IPS-NIHi11 (cell line): ENCODE results near the gene GDPGP1.
"Not testable (repeated sequence)": the region's sequence is repeated elsewhere in the genome, so short reads cannot be mapped to it uniquely, and the experiment has no call there.

Experiments
- DNase-seq: peaks from one replicate; pipeline ENCODE4 v3.0.0; 2012; ENCODE audit warnings: mixed read lengths, low spot score

The GDPGP1 gene

GRCh38 chr15:90225504-90226234 lies 8.3 kb upstream of the GDPGP1 start:
- DNase-seq: no peak

DNA sequence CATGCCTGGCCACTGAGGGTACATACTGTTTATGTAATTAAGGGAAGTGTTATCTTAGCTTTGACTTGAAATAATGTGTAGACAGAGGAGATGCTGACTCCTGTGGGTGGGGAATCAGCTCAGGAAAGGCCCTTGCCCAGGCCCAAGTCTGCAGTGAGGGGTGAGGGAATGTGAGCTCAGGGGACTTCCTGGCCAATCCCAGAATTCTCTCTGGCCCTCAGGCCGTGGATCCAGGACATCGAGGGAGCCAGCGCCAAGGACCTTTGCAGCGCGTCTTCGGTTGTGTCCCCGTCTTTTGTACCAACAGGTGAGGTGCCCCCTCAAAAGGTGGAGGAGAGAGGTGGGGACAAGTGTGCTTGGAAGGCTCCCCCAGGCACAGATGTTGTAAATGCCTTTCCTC lies 6.7 kb upstream of the GDPGP1 start:
- DNase-seq: no peak

- DNase-seq: no peak
Measured at GRCh38 chr15:90227816-90228772, 5.9 kb upstream of the GDPGP1 start.

DNA sequence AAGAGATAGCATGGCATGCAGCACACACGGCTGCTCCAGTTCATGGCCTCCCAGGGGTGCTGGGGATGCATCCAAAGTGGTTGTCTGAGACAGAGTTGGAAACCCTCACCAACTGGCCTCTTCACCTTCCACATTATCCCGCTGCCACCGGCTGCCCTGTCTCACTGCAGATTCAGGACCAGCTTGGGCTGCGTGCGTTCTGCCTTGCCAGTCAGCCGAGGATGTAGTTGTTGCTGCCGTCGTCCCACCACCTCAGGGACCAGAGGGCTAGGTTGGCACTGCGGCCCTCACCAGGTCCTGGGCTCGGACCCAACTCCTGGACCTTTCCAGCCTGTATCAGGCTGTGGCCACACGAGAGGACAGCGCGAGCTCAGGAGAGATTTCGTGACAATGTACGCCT lies 5.0 kb upstream of the GDPGP1 start:
- DNase-seq: no peak

GRCh38 chr15:90230071-90230494 lies 3.9 kb upstream of the GDPGP1 start:
- DNase-seq: no peak

DNA sequence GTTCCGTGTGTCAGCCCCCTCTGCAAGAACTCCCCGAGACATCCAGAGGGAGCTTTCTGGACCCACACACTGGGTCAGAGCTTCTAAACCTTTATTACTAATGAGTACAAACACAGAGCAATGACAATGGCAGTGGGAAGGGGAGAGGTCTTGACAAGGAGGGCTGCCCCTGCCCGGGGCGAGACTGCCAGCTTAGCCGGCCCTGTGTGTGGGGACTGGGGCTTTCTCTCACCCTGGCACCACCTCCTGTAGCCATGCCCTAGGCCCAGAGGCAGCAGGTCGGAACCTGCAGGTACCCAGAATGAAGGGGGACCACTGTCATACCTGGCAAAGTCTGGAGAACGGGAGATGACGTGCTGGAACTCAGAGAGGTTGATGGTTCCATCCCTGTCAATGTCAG lies 3.4 kb upstream of the GDPGP1 start:
- DNase-seq: no peak

- DNase-seq: no peak
Measured at GRCh38 chr15:90231028-90232017, 2.7 kb upstream of the GDPGP1 start.

- no peak for DNase-seq
Measured at GRCh38 chr15:90232196-90232595, 1.8 kb upstream of the GDPGP1 start.

- DNase-seq: no peak
Measured at GRCh38 chr15:90232941-90233386, 1.0 kb upstream of the GDPGP1 start.

DNA sequence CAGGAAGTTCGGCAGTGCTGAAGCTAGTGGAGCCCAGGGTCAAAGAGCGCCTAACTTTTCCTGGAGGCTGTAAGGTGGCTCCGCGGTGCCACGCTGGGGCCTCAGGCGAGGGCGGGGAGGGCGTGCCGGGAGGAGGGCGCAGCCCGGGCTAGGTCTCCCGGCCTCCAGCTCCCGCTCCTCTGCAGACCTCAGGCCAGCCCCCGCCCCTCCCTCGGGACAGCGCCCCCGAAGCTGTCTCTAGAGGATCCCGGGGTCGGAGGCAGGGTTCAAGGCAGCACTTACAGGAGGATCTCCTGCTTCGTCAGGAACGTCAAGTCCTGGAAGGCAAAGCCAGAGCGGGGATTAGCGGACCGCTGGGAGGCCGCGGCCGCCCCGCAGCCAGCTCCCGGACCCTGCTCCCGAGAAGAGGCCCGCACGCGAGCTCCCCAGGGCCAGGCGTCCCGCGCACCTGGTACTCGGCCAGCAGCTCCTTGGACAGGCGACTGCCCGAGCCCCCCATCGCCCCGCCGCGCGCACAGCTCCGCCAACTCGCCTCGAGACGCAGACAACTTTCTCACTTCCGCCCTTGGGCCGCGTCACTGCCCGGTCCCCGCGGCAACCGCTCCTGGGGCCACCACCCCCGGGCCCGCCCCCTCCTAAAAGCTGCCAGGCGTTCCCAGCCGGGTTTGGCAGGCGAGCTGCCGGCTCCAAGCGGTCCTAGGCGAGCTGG lies 468 bp upstream of the GDPGP1 start, which contains the start of gene CIB1:
Gene CIB1 (minus strand): TSS at position 555 of the 709 bp plus-strand sequence. CDS start 56 bp downstream, at position 499.
- peak; percentile 99 for DNase-seq

DNA sequence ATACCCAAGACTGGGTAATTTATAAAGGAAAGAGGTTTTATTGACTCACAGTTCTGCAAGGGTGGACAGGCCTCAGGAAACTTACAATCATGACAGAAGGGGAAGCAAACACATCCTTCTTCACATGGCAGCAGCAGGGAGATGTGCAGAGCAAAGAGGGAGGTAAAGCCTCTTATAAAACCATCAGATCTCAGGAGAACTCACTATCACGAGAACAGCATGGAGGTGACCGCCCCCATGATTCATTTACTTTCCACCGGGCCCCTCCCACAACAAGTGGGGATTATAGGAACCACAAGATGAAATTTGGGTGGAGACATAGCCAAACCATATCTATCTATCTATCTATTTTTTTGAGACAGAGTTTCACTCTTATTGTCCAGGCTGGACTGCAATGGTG lies 5.4 kb downstream of the GDPGP1 start:
- no peak for DNase-seq

DNA sequence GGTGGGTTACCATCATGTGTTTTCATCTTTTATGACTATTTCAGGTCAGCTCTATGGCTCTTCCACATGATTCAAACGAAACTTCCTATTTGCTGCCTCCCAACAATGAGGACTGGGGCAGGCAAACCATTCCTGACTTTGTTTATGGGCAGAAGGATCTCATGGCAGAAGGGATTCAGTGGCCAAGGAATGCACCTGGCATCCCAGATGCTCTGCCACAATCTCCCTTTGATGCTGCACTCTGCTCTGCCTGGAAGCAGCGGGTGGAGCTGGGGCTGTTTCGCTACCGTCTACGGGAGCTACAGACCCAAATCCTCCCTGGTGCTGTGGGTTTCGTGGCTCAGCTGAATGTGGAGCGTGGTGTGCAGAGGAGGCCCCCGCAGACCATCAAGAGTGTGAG lies 6.8 kb downstream of the GDPGP1 start:
- DNase-seq: no peak

DNA sequence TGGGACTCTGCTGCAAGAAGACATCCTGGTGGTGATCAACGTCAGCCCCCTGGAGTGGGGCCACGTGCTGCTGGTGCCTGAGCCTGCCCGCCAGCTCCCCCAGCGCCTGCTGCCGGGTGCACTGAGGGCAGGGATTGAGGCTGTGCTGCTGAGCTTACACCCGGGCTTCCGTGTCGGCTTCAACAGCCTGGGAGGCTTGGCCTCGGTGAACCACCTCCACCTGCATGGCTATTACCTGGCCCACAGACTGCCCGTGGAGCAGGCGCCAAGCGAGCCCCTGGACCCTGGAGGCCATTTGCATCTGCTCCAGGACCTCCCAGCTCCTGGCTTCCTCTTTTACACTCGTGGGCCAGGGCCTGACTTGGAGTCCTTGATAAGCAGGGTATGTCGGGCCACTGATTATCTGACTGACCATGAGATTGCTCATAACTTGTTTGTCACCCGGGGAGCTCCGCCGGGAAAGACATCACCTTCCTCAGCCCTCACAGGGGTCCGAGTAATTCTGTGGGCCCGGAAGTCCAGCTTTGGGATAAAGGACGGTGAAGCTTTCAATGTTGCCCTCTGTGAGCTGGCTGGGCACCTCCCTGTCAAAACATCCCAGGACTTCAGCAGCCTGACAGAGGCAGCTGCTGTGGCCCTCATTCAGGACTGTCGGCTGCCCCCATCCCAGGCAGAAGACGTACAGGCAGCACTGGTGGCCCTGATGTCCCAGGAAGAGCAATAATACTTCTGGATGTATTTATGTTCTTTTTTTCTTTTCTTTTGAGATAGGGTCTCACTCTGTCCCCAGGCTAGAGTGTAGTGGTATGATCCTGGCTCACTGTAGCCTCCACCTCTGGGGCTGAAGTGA lies 7.6 kb downstream of the GDPGP1 start:
- DNase-seq: no peak

- no peak for DNase-seq
Measured at GRCh38 chr15:90243943-90244639, 10.1 kb downstream of the GDPGP1 start.

- no peak for DNase-seq
Measured at GRCh38 chr15:90248789-90249202, 14.8 kb downstream of the GDPGP1 start.

DNA sequence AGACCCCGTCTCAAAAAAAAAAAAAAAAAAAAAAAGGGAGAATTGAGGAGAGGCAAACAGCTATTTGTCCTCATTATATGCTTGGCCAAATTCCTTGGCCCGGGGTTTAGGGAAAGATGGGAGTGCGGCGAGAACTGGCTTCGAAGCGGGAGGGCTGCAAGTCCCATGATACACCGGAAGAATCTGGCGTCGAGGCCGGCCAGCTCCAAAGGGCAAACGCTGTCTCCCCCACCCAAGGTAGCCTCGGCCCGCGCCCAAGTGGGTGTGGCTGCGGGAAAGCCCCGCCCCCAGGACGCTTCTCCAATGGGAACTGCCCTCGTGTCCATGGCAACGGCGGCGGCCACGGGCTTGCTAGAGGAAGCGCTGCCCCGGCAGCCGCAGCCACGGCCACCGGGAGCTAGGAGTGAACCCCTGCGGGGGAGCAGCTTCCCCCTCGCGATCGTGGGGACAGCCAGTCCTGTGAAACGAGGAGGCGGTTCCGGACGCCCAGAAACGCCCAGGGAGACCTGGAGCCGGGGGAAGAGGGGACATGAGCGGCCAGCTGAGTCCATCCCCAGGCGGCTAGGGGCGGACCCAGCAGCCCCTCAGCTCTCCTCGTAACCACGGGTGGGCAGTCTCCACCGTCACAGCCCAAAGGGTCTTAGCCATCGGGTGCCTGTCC lies 15.3 kb downstream of the GDPGP1 start, which contains the start of gene TTLL13:
Gene TTLL13 (plus strand): TSS at position 354 of the 661 bp plus-strand sequence. CDS start 1,075 bp downstream, outside the sequence.
- DNase-seq: peak; percentile 98

DNA sequence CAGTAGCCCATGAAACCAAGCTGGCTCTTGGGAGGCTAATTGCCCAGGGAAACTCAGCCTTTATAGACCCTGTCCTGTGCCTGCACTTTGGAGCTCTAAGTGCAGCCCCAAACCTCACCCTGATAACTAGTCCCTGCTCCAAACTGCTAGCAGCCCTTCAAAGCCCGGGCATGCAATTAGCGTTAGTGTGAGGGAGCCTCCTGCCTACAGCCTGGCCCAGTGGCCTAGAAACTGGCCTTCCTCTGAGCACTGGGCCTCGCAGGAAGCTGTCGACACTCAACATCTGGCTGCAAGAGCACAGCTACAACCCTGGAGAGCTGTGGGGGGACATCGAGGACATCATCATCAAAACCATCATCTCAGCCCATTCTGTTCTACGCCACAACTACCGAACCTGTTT lies 23.8 kb downstream of the GDPGP1 start:
- DNase-seq: no peak

GRCh38 chr15:90259524-90259923 lies 25.5 kb downstream of the GDPGP1 start:
- no peak for DNase-seq

DNA sequence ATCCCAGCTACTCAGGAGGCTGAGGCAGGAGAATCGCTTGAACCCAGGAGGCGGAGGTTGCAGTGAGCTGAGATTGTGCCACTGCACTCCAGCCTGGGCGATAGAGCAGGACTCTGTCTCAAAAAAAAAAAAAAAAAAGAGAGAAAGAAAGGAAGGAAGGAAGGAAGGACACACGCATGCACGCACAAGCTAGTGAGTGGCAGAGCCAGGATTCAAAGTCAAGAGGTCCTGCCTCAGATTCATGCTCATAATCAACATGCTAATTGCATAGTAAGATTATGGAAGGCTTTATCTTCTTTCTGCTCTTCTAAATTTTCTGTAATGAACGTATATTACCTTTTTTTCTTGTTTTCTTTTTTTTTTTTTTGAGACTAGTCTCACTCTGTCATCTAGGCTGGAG lies 26.7 kb downstream of the GDPGP1 start:
- DNase-seq: not testable (repeated sequence)
